ENCODE data around the gene CALCOCO1. TPM values are rescaled to one million over a fixed set of nuclear protein-coding genes. Genes with fewer than 3 reads are reported as not detected.

The CALCOCO1 gene
- total RNA-seq, 1 experiment from 2014 or later: 88.9 TPM

- no peaks in the 10 kb centered on the region for H3K36me3 ChIP-seq (ENCODE audit: low read depth)
- peaks cover 23% of the 10 kb centered on the region for H3K4me1 ChIP-seq (replicated peaks; ENCODE audit: insufficient read depth)
- intact Hi-C loops (cut with micrococcal nuclease; ENCODE audit: unreplicated experiment): no loop called here
- H3F3A ChIP-seq (ENCODE audit: insufficient read depth, low read depth): peaks cover 8% of the 10 kb centered on the region; the same call in 1 of the 2 replicates
- H3K27me3 ChIP-seq (ENCODE audit: insufficient read depth, low read depth): no peaks in the 10 kb centered on the region
- H2AFZ ChIP-seq: 0 out of 2 replicates have a peak overlapping the region, but pooled peaks have one; percentile 60
- no peak for DNase-seq
- TF ChIP-seq, protein P1, sequence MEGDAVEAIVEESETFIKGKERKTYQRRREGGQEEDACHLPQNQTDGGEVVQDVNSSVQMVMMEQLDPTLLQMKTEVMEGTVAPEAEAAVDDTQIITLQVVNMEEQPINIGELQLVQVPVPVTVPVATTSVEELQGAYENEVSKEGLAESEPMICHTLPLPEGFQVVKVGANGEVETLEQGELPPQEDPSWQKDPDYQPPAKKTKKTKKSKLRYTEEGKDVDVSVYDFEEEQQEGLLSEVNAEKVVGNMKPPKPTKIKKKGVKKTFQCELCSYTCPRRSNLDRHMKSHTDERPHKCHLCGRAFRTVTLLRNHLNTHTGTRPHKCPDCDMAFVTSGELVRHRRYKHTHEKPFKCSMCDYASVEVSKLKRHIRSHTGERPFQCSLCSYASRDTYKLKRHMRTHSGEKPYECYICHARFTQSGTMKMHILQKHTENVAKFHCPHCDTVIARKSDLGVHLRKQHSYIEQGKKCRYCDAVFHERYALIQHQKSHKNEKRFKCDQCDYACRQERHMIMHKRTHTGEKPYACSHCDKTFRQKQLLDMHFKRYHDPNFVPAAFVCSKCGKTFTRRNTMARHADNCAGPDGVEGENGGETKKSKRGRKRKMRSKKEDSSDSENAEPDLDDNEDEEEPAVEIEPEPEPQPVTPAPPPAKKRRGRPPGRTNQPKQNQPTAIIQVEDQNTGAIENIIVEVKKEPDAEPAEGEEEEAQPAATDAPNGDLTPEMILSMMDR (conservative IDR thresholded peaks at IDR 0.05): no peak
- TF ChIP-seq EZH2 (IDR thresholded peaks at IDR 0.05; ENCODE audit: low read depth): no peak
- no peak overlapping the region for H3K27ac ChIP-seq
- H4K20me1 ChIP-seq (ENCODE audit: insufficient read depth): no peaks in the 10 kb centered on the region
- H3K9me2 ChIP-seq (ENCODE audit: insufficient read depth): no peaks in the 10 kb centered on the region
- no peak overlapping the region for H3K4me2 ChIP-seq
- POLR2A ChIA-PET (ENCODE audit: unreplicated experiment): interaction anchor here (0.5 kb wide), 1 partner anchor 214 kb away, joined by 7 read pairs; no protein-coding TSS in a partner anchor
- no peaks in the 10 kb centered on the region for H3K9me3 ChIP-seq (ENCODE audit: insufficient read depth, low read depth)
- no TSS peak for BruUV-seq (replicated peaks)
- CTCF ChIA-PET: interaction anchor here (0.9 kb wide), 1 partner anchor 18 kb away, joined by 9 read pairs; no protein-coding TSS in a partner anchor
- no peaks in the 10 kb centered on the region for H3K79me2 ChIP-seq (ENCODE audit: low read depth)
- no peak overlapping the region for H3K4me3 ChIP-seq
Measured at GRCh38 chr12:53775478-53776145, 48.4 kb upstream of the CALCOCO1 start.

DNA sequence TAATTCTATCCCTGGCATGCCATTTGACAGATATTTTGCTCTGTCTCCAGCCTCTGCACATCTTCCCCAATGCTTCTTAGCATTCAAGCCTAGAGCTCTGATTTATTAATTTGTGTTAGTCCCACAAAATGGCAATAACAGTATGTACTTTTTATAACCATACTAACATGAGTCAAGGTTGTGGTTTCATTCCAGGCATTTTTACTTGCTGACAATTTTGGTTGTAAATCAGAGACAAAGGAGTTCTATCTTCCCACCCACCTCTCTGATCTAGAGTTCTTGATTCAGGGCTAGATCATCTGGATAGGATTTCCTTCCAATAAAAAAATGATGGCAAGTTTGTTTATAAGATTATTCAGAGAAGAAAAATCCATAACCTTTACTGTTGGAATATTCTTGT lies 43.0 kb upstream of the CALCOCO1 start:
- Histone ChIP-seq H3K9me2 (ENCODE audit: insufficient read depth) (no peaks in the 10 kb centered on the region), H3K4me2 (peak overlapping the region; percentile 40), H3K4me3 (no peak overlapping the region), H3K9me3 (ENCODE audit: insufficient read depth, low read depth) (no peaks in the 10 kb centered on the region), H3F3A (ENCODE audit: insufficient read depth, low read depth) (peaks cover 23% of the 10 kb centered on the region; the same call in 1 of the 2 replicates), H3K27ac (peak overlapping the region; percentile 53), H4K20me1 (ENCODE audit: insufficient read depth) (no peaks in the 10 kb centered on the region), H2AFZ (no peak overlapping the region), H3K4me1 (replicated peaks; ENCODE audit: insufficient read depth) (peaks cover 39% of the 10 kb centered on the region), H3K36me3 (ENCODE audit: low read depth) (no peaks in the 10 kb centered on the region), H3K27me3 (ENCODE audit: insufficient read depth, low read depth) (no peaks in the 10 kb centered on the region), H3K79me2 (ENCODE audit: low read depth) (no peaks in the 10 kb centered on the region)
- ChIA-PET POLR2A (ENCODE audit: unreplicated experiment) (interaction anchor here (0.7 kb wide), 1 partner anchor 764 kb away, joined by 3 read pairs; the partner anchor contains the start of gene EIF4B), CTCF (interaction anchor here (0.6 to 0.7 kb wide), 2 partner anchors 13 to 62 kb away, joined by 3 to 4 read pairs; no protein-coding TSS in a partner anchor)
- TF ChIP-seq, protein P1 (conservative IDR thresholded peaks at IDR 0.05): no peak
- TF ChIP-seq EZH2 (IDR thresholded peaks at IDR 0.05; ENCODE audit: low read depth): no peak
- intact Hi-C loops (cut with micrococcal nuclease; ENCODE audit: unreplicated experiment): loop anchor here (1.0 to 5.0 kb wide), 3 partner anchors 55 to 183 kb away; no protein-coding TSS in a partner anchor
- peak in 1 of 2 experiments; percentile 92 for DNase-seq
- BruUV-seq (replicated peaks): no TSS peak

DNA sequence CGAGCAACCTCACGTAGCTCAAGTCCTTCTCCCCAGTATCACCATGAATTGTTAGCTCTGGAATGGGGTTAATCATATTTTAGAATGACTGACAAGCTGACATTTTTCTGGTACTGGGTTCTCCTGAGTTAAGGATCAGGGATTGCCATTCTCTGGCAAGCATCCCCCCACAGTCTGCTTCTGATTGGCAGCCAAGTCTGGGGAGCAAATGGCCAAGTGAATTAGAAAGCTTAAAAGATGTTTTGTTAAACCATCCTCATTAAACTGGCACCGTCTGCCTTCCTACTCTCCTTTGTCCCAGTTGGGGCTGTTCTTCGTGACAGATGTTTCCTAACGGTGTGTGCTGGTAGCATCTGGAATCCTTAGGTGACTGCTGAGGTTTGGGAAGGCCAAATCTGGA lies 41.7 kb upstream of the CALCOCO1 start:
- ChIA-PET POLR2A (ENCODE audit: unreplicated experiment) (no interaction called here), CTCF (interaction anchor here (0.6 to 0.7 kb wide), 3 partner anchors 23 to 215 kb away, joined by 3 to 4 read pairs (median 3); no protein-coding TSS in a partner anchor)
- no peaks in the 10 kb centered on the region for H4K20me1 ChIP-seq (ENCODE audit: insufficient read depth)
- no peak overlapping the region for H3K4me2 ChIP-seq
- no peak overlapping the region for H3K4me3 ChIP-seq
- no peaks in the 10 kb centered on the region for H3K79me2 ChIP-seq (ENCODE audit: low read depth)
- no peak for DNase-seq
- TF ChIP-seq, protein P1 (conservative IDR thresholded peaks at IDR 0.05): no peak
- no peak for TF ChIP-seq EZH2 (IDR thresholded peaks at IDR 0.05; ENCODE audit: low read depth)
- H3K36me3 ChIP-seq (ENCODE audit: low read depth): no peaks in the 10 kb centered on the region
- intact Hi-C loops (cut with micrococcal nuclease; ENCODE audit: unreplicated experiment): loop anchor here (2.0 kb wide), 1 partner anchor 220 kb away; no protein-coding TSS in a partner anchor
- H3K9me3 ChIP-seq (ENCODE audit: insufficient read depth, low read depth): no peaks in the 10 kb centered on the region
- H3K9me2 ChIP-seq (ENCODE audit: insufficient read depth): no peaks in the 10 kb centered on the region
- no peak overlapping the region for H2AFZ ChIP-seq
- no peaks in the 10 kb centered on the region for H3K27me3 ChIP-seq (ENCODE audit: insufficient read depth, low read depth)
- peaks cover 39% of the 10 kb centered on the region for H3K4me1 ChIP-seq (replicated peaks; ENCODE audit: insufficient read depth)
- no TSS peak for BruUV-seq (replicated peaks)
- no peak overlapping the region for H3K27ac ChIP-seq
- peaks cover 23% of the 10 kb centered on the region; the same call in 1 of the 2 replicates for H3F3A ChIP-seq (ENCODE audit: insufficient read depth, low read depth)

All from PC-9 (cell line).